HEK293T (cell line): Measurements from ENCODE around the gene CDH13.

Experiments
- CTCF ChIA-PET: fragments of 350-600 bp; formaldehyde crosslinking; extraction: SDS; loops from one replicate; lab custom pipeline; 2021; ENCODE audit warnings: antibody characterized with exemption, inconsistent platforms; lab: Yijun Ruan, JAX
- POLR2A ChIA-PET: fragments of 350-600 bp; formaldehyde crosslinking; extraction: SDS; loops from one replicate; lab custom pipeline; 2020; ENCODE audit warnings: antibody characterized with exemption, inconsistent platforms; lab: Yijun Ruan, JAX
- DNase-seq: peaks from one replicate; pipeline ENCODE4 v3.0.0; 2012; ENCODE audit warnings: mixed read lengths; ENCODE audit errors: extremely low spot score
- ARNT ChIP-seq: fragments of 450-650 bp; IDR thresholded peaks from 2 replicates; pipeline ENCODE4 v1.6.1; 2017; ENCODE audit warnings: mild to moderate bottlenecking
- BHLHE40 ChIP-seq: fragments of 450-650 bp; IDR thresholded peaks from 2 replicates; pipeline ENCODE4 v1.6.1; 2016; ENCODE audit warnings: mild to moderate bottlenecking, moderate library complexity, borderline replicate concordance
- CTBP1 ChIP-seq: fragments of 450-650 bp; IDR thresholded peaks from 2 replicates; pipeline ENCODE4 v1.6.1; 2016; ENCODE audit warnings: borderline replicate concordance
- ELF4 ChIP-seq: fragments of 450-650 bp; IDR thresholded peaks from 2 replicates; pipeline ENCODE4 v1.6.1; 2017; ENCODE audit warnings: antibody characterized with exemption
- FOXA1 ChIP-seq: fragments of 450-650 bp; IDR thresholded peaks from 2 replicates; pipeline ENCODE4 v1.6.1; 2016; ENCODE audit warnings: mild to moderate bottlenecking
- FOXK2 ChIP-seq: fragments of 450-650 bp; IDR thresholded peaks from 2 replicates; pipeline ENCODE4 v1.6.1; 2016; ENCODE audit warnings: mild to moderate bottlenecking
- FOXM1 ChIP-seq: fragments of 450-650 bp; IDR thresholded peaks from 2 replicates; pipeline ENCODE4 v1.6.1; 2017; ENCODE audit warnings: mild to moderate bottlenecking, borderline replicate concordance
- HDGF ChIP-seq: fragments of 450-650 bp; IDR thresholded peaks from 2 replicates; pipeline ENCODE4 v1.6.1; 2017; ENCODE audit warnings: antibody characterized with exemption, borderline replicate concordance
- L3MBTL2 ChIP-seq: fragments of 450-650 bp; conservative IDR thresholded peaks from 2 replicates; pipeline ENCODE4 v1.6.1; 2016; ENCODE audit warnings: mild to moderate bottlenecking
- LEF1 ChIP-seq: fragments of 450-650 bp; IDR thresholded peaks from 2 replicates; pipeline ENCODE4 v1.6.1; 2017; ENCODE audit warnings: mild to moderate bottlenecking, borderline replicate concordance
- NFRKB ChIP-seq: fragments of 450-650 bp; IDR thresholded peaks from 2 replicates; pipeline ENCODE4 v1.6.1; 2016; ENCODE audit warnings: mild to moderate bottlenecking, moderate library complexity
- SP1 ChIP-seq: fragments of 450-650 bp; IDR thresholded peaks from 2 replicates; pipeline ENCODE4 v1.6.1; 2017
- SUZ12 ChIP-seq: fragments of 450-650 bp; IDR thresholded peaks from 2 replicates; pipeline ENCODE4 v1.6.1; 2016; ENCODE audit warnings: mild to moderate bottlenecking
- TARDBP ChIP-seq: fragments of 450-650 bp; IDR thresholded peaks from 2 replicates; pipeline ENCODE4 v1.6.1; 2016
- ZNF384 ChIP-seq: fragments of 450-650 bp; IDR thresholded peaks from 2 replicates; pipeline ENCODE4 v1.6.1; 2016
- TF ChIP-seq, protein P1 (sequence below): fragments of 450-650 bp; IDR thresholded peaks from 2 replicates; pipeline ENCODE4 v1.6.1; 2016

CDH13 gene

DNA sequence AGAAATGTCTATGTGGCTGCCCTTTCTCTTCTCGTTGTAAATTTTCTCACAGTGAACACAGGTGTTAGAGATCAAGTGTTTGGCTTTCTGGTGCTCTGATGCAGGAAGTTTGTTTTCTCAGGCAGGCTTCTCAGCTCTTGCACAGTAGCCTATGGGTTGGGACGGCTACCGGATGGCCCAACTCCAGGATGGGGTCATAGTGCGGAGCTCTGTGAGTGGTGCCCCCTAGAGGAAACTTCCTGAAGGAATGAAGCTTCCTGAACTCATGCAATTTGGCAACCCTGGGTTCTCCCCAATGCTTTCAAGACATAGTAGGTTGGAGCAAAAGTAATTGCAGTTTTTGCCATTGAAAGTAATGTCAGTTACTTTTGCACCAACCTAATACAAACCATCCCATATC is 773.5 kb downstream of the CDH13 start:
- CTCF ChIA-PET: no interaction called here
- TF ChIP-seq NFRKB: no peak
- no peak for TF ChIP-seq SP1
- no peak for TF ChIP-seq SUZ12
- TF ChIP-seq LEF1: no peak
- TF ChIP-seq ELF4: no peak
- no peak for TF ChIP-seq CTBP1
- no peak for TF ChIP-seq TARDBP
- TF ChIP-seq, protein P1, sequence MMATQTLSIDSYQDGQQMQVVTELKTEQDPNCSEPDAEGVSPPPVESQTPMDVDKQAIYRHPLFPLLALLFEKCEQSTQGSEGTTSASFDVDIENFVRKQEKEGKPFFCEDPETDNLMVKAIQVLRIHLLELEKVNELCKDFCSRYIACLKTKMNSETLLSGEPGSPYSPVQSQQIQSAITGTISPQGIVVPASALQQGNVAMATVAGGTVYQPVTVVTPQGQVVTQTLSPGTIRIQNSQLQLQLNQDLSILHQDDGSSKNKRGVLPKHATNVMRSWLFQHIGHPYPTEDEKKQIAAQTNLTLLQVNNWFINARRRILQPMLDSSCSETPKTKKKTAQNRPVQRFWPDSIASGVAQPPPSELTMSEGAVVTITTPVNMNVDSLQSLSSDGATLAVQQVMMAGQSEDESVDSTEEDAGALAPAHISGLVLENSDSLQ: no peak
- no peak for TF ChIP-seq L3MBTL2
- no peak for TF ChIP-seq ARNT
- no peak for TF ChIP-seq FOXM1
- no peak for TF ChIP-seq BHLHE40
- no peak for TF ChIP-seq FOXK2
- TF ChIP-seq HDGF: no peak
- POLR2A ChIA-PET: no interaction called here
- DNase-seq: no peak

DNA sequence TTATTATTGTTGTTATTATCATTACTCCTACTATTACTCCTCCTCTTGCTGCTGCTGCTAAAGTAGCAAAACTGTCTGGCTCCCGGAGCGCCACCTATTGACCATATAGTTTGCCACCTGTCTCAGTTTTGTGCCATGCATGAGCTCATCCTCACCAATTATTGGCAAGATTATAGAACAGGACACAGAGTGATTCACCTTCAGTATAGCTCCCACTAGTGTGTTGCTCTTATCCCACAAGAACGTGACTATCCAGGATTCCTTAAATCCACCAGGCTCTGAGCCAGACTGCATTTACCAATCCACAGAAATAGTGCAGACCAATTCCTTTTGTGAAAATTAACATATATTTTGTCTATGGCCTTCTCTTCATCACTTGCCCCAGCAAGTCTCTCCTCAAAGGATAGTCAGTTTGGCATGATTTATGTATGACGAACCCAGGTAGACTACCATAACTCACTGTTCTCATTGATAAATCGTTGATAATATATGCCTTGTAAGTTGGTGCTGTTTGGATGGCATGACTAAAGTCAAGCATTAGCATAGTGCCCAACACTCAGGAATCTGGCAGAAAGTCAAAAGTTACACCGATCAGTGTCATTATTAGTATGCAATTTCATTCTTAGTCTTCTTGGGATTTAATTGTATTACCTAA is 775.5 kb downstream of the CDH13 start:
- TF ChIP-seq ELF4: no peak
- no peak for TF ChIP-seq ZNF384
- no peak for TF ChIP-seq TARDBP
- TF ChIP-seq L3MBTL2: no peak
- TF ChIP-seq SP1: no peak
- no peak for TF ChIP-seq ARNT
- no peak for TF ChIP-seq LEF1
- TF ChIP-seq FOXM1: no peak
- TF ChIP-seq FOXK2: no peak
- no peak for TF ChIP-seq BHLHE40
- ChIA-PET CTCF (no interaction called here), POLR2A (no interaction called here)
- no peak for DNase-seq

DNA sequence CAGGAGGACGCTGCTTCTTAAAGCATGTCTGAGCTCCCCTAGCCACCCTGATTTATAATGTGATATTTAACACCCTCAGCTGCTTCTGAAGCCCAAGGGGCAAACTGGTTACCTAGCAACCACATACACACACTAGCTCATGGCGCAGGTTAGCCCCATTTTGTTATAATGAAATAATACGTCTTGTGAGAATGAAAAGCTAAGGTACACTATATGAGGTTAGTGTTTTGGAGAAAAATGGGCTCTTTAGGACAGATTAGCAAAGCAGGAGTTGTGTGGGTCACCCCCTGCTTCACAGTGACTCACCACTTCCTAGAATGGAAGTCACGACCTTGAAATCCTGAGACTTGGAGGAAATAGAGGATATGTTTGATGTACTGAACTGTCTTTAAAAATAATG is 776.2 kb downstream of the CDH13 start:
- TF ChIP-seq FOXK2: no peak
- no peak for TF ChIP-seq L3MBTL2
- no peak for TF ChIP-seq FOXM1
- TF ChIP-seq FOXA1: no peak
- CTCF ChIA-PET: no interaction called here
- POLR2A ChIA-PET: no interaction called here
- DNase-seq: no peak

DNA sequence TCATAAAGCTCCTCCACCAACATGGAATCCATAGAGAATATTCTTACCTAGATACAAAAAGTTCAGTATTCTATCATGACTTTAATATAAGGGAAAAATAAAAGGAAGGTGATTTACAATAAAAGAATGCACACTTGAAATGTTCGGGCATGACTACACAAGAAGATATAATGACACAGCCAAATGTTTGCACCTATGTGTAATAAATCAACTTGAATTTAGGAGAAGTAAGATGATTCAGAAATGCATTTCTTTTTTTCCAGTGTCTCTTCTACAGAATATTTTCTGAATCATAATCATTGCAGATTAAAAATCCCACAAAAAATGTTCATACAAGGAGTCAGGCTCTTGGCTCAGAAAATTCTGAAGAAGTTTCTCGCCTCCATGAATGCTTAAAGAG is 777.0 kb downstream of the CDH13 start:
- ChIA-PET CTCF (no interaction called here), POLR2A (no interaction called here)
- no peak for DNase-seq
- TF ChIP-seq SUZ12 (no peak), NFRKB (no peak), TARDBP (no peak), FOXK2 (no peak), SP1 (no peak), FOXM1 (no peak), L3MBTL2 (no peak), ELF4 (no peak), HDGF (no peak), FOXA1 (no peak), CTBP1 (no peak), LEF1 (no peak), ARNT (no peak), ZNF384 (no peak), BHLHE40 (no peak)
- TF ChIP-seq, protein P1: no peak

DNA sequence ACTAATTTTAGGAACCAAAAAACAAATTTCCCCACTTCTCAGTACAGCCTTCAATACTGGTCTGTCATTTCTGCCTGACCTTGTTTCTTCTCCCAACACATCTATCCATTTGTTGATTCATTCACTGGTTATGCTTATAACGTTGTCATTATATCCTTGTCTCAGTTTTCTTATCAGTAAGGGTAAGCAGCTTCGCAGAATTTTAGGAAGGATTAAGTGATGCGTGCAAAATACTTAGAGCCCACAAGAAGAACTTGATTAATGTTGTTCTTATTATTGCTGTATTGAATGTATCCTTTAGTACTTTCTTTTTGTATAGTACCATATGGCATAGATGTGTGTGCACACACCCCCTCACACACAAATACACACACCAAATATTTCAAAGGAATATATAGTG is 777.5 kb downstream of the CDH13 start:
- CTCF ChIA-PET: no interaction called here
- DNase-seq: no peak
- TF ChIP-seq ARNT (no peak), L3MBTL2 (no peak), FOXK2 (no peak), CTBP1 (no peak), NFRKB (no peak), ZNF384 (no peak), TARDBP (no peak), FOXA1 (no peak)
- POLR2A ChIA-PET: no interaction called here

DNA sequence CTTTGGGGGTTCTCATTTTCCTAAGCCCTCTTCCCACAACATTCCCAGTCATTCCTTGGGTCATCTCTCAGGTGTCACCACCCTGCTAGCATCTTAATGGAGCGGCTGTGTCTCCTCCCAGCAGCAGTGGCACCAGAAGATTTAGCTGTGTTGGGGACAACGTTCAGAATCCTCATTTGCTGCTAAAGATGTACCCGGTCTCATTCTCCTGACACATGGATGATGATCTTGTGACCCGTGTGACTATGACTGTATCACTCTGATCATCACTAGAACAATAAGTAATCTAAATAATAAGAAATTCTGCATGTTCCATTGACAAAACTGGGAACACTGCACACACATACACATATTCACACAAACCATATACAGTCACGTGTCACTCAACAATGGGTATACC is 781.2 kb downstream of the CDH13 start:
- DNase-seq: no peak
- TF ChIP-seq LEF1 (no peak), FOXM1 (no peak), CTBP1 (no peak), BHLHE40 (no peak), ARNT (no peak), SP1 (no peak)
- TF ChIP-seq, protein P1: no peak
- ChIA-PET POLR2A (no interaction called here), CTCF (no interaction called here)

DNA sequence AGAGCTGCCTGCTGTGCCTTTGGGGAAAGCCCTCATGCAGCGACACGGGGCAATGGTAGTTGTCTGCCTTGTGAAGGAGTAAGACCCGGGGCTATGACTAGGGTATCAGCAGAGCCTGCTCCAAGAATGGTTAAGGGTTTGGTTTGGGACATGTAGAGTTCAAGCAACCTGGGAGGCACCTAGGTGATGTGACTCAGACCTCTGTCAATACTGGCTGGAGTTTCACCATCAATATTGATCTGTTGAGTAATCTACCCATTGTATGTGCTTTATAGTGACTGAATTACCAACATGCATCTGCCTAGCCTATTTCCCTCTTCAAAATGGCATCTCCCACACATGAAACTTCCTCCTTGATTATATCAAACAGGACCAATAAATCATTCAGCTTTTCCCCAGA is 782.6 kb downstream of the CDH13 start:
- DNase-seq: no peak
- CTCF ChIA-PET: no interaction called here
- POLR2A ChIA-PET: no interaction called here
- TF ChIP-seq CTBP1 (no peak), SUZ12 (no peak), FOXA1 (no peak), NFRKB (no peak), FOXM1 (no peak), ELF4 (no peak)
